ENCODE results near the gene DLG2. TPM values are rescaled to one million over a fixed set of nuclear protein-coding genes. Genes with fewer than 3 reads are reported as not detected.

DLG2 gene
- polyA plus RNA-seq, 1 experiment: 0.68 TPM

GRCh38 chr11:84817998-84818397, 809.1 kb downstream of the DLG2 start:
- Histone ChIP-seq H3K9me3 (ENCODE audit: control insufficient read depth, insufficient read depth, low read length) (no peaks in the 10 kb centered on the region), H3K27ac (ENCODE audit: low read depth, low read length) (no peak overlapping the region), H3K4me3 (ENCODE audit: low read depth, low read length) (no peak overlapping the region), H3K27me3 (ENCODE audit: control insufficient read depth, insufficient read depth, low read length) (no peaks in the 10 kb centered on the region)
- ChIA-PET CTCF (interaction anchor here (1.6 kb wide), 1 partner anchor 19 kb away, joined by 4 read pairs; no protein-coding TSS in a partner anchor), POLR2A (no interaction called here)
- DNase-seq (ENCODE audit: low read depth, low spot score): no peak
- TF ChIP-seq CTCF (IDR thresholded peaks at IDR 0.05; ENCODE audit: low read depth, low read length): no peak

- no peak overlapping the region for H3K27ac ChIP-seq (ENCODE audit: low read depth, low read length)
- no peaks in the 10 kb centered on the region for H3K9me3 ChIP-seq (ENCODE audit: control insufficient read depth, insufficient read depth, low read length)
- no peak for TF ChIP-seq CTCF (IDR thresholded peaks at IDR 0.05; ENCODE audit: low read depth, low read length)
- ChIA-PET CTCF (interaction anchor here (1.5 kb wide), 1 partner anchor 778 kb away, joined by 3 read pairs; no protein-coding TSS in a partner anchor), POLR2A (no interaction called here)
- H3K27me3 ChIP-seq (ENCODE audit: control insufficient read depth, insufficient read depth, low read length): no peaks in the 10 kb centered on the region
- no peak overlapping the region for H3K4me3 ChIP-seq (ENCODE audit: low read depth, low read length)
- DNase-seq (ENCODE audit: low read depth, low spot score): no peak
These were observed 814.6 kb downstream of the DLG2 start for GRCh38 chr11:84812471-84812969.

DNA sequence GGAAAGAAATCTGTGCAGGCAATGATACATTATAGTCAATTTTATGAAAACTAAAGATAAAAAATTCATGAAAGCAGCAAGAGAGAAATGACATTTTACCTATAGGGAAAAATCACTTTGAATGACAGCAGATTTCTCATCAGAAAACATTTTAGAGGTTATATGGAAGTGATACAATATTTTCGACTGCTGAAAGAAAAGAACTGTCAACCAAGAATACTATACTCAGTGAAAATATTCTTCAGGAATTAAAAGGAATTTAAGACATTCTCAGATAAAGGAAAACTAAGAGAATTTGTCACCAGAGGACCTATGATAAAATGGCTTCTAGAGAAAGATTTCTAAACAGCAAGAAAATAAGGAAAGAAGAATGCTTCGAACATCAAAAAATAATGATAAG, 820.8 kb downstream of the DLG2 start:
- Histone ChIP-seq H3K9me3 (ENCODE audit: control insufficient read depth, insufficient read depth, low read length) (no peaks in the 10 kb centered on the region), H3K4me3 (ENCODE audit: low read depth, low read length) (no peak overlapping the region), H3K27me3 (ENCODE audit: control insufficient read depth, insufficient read depth, low read length) (no peaks in the 10 kb centered on the region), H3K27ac (ENCODE audit: low read depth, low read length) (no peak overlapping the region)
- DNase-seq (ENCODE audit: low read depth, low spot score): no peak
- no peak for TF ChIP-seq CTCF (IDR thresholded peaks at IDR 0.05; ENCODE audit: low read depth, low read length)
- POLR2A ChIA-PET: no interaction called here
- CTCF ChIA-PET: no interaction called here

- TF ChIP-seq CTCF (IDR thresholded peaks at IDR 0.05; ENCODE audit: low read depth, low read length): no peak
- DNase-seq (ENCODE audit: low read depth, low spot score): no peak
- Histone ChIP-seq H3K27me3 (ENCODE audit: control insufficient read depth, insufficient read depth, low read length) (peaks cover 2% of the 10 kb centered on the region), H3K9me3 (ENCODE audit: control insufficient read depth, insufficient read depth, low read length) (no peaks in the 10 kb centered on the region), H3K4me3 (ENCODE audit: low read depth, low read length) (no peak overlapping the region), H3K27ac (ENCODE audit: low read depth, low read length) (no peak overlapping the region)
- POLR2A ChIA-PET: no interaction called here
- CTCF ChIA-PET: no interaction called here
These were observed 823.1 kb downstream of the DLG2 start for GRCh38 chr11:84804041-84804440.

- peak; percentile 15 for DNase-seq (ENCODE audit: low read depth, low spot score)
- TF ChIP-seq CTCF (IDR thresholded peaks at IDR 0.05; ENCODE audit: low read depth, low read length): peak; percentile 56
- no peak overlapping the region for H3K27ac ChIP-seq (ENCODE audit: low read depth, low read length)
- H3K27me3 ChIP-seq (ENCODE audit: control insufficient read depth, insufficient read depth, low read length): peaks cover 2% of the 10 kb centered on the region
- no peak overlapping the region for H3K4me3 ChIP-seq (ENCODE audit: low read depth, low read length)
- ChIA-PET CTCF (interaction anchor here (1.0 to 2.3 kb wide), 6 partner anchors 17 to 790 kb away, joined by 3 to 14 read pairs (median 4); no protein-coding TSS in a partner anchor), POLR2A (no interaction called here)
- H3K9me3 ChIP-seq (ENCODE audit: control insufficient read depth, insufficient read depth, low read length): no peaks in the 10 kb centered on the region
These were observed 826.3 kb downstream of the DLG2 start for GRCh38 chr11:84800755-84801346.
